ENCODE results near the gene ENOX1.
A peak's percentile ranks its signal among the peaks of the same experiment; 100 is the strongest.

Gene ENOX1

DNA sequence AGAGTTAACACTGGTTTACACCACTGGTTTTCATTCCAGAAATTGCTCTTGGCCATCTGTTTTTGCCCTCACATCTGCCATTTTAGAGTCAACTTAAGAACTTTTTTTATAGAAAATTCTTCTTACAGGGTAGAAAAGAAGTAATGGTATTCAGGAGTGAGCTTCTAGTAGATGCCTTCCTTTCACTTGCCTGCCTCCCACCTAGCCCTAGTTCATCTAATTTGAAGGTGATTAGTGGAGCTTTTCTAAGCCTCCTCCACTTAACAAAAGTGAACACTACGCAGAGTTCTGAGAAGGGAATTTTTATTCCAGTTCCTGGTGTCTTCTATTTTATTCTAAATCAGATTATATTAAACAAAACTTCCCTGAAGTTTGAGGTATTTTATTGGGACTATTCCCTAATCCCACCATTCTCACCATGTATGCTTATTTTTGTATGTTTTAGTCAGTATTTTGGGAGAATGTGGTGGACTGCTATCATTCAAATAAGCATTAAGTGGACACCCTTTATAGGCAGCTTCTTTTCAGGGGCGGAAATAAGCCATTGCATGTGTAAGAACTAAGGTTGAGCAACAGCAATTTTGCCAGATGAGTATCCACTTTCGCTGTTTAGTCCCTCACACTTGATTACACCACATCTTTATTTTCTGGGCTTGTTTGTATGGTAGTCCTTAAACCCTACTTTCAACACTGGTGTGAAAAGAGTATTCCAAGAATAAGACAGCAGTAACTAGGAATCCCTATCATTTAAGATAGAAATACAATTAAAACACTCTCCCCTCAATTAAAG, 156.9 kb downstream of the ENOX1 start:
- peak; percentile 4 for DNase-seq (ENCODE audit: low read depth)
- TF ChIP-seq, protein P1, sequence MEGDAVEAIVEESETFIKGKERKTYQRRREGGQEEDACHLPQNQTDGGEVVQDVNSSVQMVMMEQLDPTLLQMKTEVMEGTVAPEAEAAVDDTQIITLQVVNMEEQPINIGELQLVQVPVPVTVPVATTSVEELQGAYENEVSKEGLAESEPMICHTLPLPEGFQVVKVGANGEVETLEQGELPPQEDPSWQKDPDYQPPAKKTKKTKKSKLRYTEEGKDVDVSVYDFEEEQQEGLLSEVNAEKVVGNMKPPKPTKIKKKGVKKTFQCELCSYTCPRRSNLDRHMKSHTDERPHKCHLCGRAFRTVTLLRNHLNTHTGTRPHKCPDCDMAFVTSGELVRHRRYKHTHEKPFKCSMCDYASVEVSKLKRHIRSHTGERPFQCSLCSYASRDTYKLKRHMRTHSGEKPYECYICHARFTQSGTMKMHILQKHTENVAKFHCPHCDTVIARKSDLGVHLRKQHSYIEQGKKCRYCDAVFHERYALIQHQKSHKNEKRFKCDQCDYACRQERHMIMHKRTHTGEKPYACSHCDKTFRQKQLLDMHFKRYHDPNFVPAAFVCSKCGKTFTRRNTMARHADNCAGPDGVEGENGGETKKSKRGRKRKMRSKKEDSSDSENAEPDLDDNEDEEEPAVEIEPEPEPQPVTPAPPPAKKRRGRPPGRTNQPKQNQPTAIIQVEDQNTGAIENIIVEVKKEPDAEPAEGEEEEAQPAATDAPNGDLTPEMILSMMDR (IDR thresholded peaks at IDR 0.05; ENCODE audit: control insufficient read depth, insufficient read depth, low read depth, low read length, missing control alignments): no peak
- H3K4me3 ChIP-seq (ENCODE audit: control insufficient read depth, low read depth, low read length): no peak overlapping the region

DNA sequence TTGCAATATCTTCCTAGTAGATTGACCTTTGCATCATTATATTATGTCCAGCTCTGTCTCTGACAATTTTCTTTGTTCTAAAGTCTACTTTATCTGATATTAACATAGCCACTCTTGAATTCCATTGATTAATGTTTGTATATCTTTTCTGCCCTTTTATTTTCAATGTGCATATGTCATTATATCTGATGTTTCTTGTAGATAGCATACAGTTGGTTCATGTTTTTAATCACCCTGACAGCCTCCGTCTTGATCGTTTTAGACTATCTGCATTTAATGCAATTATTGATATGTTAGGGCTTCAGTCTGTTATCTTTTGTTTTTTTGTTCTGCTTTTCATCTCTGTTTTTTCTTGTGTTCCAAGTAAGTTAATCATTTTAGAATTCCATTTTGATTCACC, 159.8 kb downstream of the ENOX1 start:
- H3K4me3 ChIP-seq (ENCODE audit: control insufficient read depth, low read depth, low read length): no peak overlapping the region
- no peak for DNase-seq (ENCODE audit: low read depth)
- TF ChIP-seq, protein P1 (IDR thresholded peaks at IDR 0.05; ENCODE audit: control insufficient read depth, insufficient read depth, low read depth, low read length, missing control alignments): no peak

DNA sequence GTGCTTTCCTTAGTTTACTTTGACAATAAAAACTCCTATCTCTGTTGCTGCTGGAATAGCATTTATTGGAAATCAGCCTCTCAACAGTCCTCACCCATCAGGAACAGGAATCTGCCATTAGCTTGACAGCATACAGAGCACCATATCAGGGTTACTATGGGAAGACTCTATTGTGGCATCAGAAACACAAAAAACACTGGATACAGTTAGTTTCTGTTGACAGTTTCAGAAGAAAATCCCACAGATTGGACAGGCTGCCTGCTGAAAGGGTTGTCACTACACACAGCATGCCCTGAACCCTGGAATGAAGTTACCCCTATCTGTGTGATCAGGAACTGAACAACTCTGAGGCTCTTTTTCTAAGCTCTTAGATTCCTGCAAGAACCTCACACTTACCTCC, 172.7 kb downstream of the ENOX1 start:
- H3K4me3 ChIP-seq (ENCODE audit: control insufficient read depth, low read depth, low read length): no peak overlapping the region
- TF ChIP-seq, protein P1 (IDR thresholded peaks at IDR 0.05; ENCODE audit: control insufficient read depth, insufficient read depth, low read depth, low read length, missing control alignments): no peak
- DNase-seq (ENCODE audit: low read depth): no peak

DNA sequence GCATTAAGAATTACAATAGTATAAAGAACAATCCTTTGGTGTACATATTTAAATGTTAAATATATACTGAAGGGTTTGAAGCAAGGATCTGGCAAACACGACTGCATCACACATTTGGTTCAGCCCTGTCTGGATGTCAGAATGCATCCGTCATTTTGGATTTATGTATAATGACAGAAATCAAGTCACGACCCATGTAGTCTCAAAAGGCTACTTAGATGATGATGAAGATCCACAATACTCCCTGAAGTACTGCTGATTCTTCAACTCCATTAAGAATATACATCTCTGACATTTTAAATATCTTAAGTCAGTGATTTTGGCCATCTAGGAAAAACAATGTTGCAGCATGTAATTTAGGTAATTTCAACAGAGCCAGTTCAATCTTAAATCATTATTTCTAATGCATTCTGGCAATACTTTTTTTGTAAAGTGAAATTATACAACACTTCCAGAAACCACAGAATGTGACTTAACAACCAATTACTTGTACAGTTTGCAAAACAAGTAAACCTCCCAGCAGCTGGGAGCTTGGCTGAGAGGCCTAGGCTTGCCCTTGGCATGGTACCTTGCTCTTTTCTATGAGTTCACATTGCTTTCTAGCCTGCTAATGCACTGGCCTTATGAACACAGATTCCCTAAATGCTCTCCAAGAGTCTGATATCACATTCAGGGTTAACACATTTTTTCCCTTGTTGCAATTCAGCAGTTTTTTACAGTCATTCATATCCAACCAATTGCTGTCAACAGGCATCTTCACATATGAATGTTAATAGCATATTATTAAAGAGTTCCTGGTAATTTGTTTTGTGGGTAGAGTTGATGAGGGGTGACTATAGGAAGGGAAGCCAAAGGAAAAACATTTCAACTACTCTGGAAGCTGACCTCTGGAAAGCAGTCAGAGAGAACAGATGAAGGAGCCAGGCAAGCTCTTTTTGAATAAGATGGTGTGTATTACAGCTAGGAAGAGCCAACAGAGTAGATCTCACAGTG, 175.2 kb downstream of the ENOX1 start:
- no peak overlapping the region for H3K4me3 ChIP-seq (ENCODE audit: control insufficient read depth, low read depth, low read length)
- no peak for DNase-seq (ENCODE audit: low read depth)
- TF ChIP-seq, protein P1 (IDR thresholded peaks at IDR 0.05; ENCODE audit: control insufficient read depth, insufficient read depth, low read depth, low read length, missing control alignments): no peak

DNA sequence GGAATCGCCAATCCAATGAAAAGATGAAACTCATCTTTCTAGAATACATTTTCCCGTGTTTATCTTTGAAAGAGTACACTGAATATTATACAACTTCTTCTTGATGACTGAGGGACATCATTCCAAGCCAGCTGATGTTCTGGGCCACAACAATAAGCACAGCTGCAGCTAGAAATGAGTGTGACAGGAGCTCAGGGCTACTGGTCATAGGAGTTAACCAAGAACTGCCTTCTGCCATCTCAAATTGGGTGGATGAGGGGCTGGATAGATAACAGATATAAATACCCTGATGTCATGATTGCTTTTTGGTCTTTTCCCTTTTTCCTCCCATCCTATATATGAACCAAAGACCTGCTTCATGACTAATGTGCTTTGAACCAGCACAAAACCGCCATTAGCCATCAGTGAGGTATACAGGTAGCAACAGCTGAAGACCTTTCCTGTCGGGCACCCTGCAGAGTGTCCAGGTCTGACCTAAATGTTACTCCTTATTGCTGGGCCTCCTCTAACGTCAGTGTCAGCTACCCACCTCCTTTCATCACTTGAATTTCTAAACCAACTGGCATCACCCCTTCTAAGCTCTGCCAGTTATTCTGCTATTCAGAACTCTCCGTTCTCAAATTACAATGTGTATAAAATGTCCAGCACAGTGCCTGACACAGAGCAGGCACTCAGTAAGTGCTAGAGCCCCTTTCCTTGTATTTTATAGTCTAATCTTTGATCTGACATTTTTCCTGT, 178.2 kb downstream of the ENOX1 start:
- TF ChIP-seq, protein P1 (IDR thresholded peaks at IDR 0.05; ENCODE audit: control insufficient read depth, insufficient read depth, low read depth, low read length, missing control alignments): no peak
- H3K4me3 ChIP-seq (ENCODE audit: control insufficient read depth, low read depth, low read length): no peak overlapping the region
- DNase-seq (ENCODE audit: low read depth): no peak

DNA sequence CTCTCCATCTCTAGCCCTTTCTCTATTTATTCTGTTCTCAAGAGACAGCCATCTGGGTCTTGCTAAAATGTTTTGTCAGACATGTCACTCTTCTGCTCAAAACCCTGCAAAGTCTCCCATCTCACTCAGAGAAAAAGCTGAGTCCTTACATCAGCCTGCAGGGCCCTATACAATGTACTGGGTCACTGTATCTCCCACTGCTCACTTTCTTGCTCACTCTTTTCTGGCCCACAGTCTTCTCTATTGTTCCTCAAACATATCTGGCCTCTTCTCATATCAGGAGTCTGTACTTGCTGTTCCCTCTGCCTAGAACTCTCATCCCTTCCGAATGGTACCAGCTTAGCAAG, 189.2 kb downstream of the ENOX1 start:
- no peak for DNase-seq (ENCODE audit: low read depth)
- H3K4me3 ChIP-seq (ENCODE audit: control insufficient read depth, low read depth, low read length): no peak overlapping the region
- TF ChIP-seq, protein P1 (IDR thresholded peaks at IDR 0.05; ENCODE audit: control insufficient read depth, insufficient read depth, low read depth, low read length, missing control alignments): no peak

Data from AG09309 (cell line).